GM19238 (cell line): ENCODE results near the gene PADI2.

Experiments
- DNase-seq: peaks from one replicate; pipeline ENCODE4 v3.0.0; 2011; ENCODE audit warnings: low spot score; ENCODE audit not compliant: insufficient read length

Gene PADI2

GRCh38 chr1:17119076-17119772, at the start of gene PADI2:
PADI2 (minus strand) TSS chr1:17119451; CDS start chr1:17119371, 80 bp downstream.
- DNase-seq: peak; percentile 70

- DNase-seq: no peak
Measured at GRCh38 chr1:17168091-17168876, 49.0 kb upstream of the PADI2 start.

- DNase-seq: no peak
Measured at GRCh38 chr1:17167786-17168090, 48.5 kb upstream of the PADI2 start.

- no peak for DNase-seq
Measured at GRCh38 chr1:17167041-17167785, 48.0 kb upstream of the PADI2 start.

- DNase-seq: no peak
Measured at GRCh38 chr1:17165823-17166222, 46.6 kb upstream of the PADI2 start.

- no peak for DNase-seq
Measured at GRCh38 chr1:17163789-17164666, 44.8 kb upstream of the PADI2 start.

GRCh38 chr1:17163371-17163770, 44.1 kb upstream of the PADI2 start:
- DNase-seq: no peak

GRCh38 chr1:17162941-17163340, 43.7 kb upstream of the PADI2 start:
- DNase-seq: no peak

- no peak for DNase-seq
Measured at GRCh38 chr1:17161926-17162800, 42.9 kb upstream of the PADI2 start.

- no peak for DNase-seq
Measured at GRCh38 chr1:17161137-17161740, 42.0 kb upstream of the PADI2 start.

- no peak for DNase-seq
Measured at GRCh38 chr1:17158961-17159360, 39.7 kb upstream of the PADI2 start.

GRCh38 chr1:17156108-17156507, 36.9 kb upstream of the PADI2 start:
- DNase-seq: no peak

- DNase-seq: no peak
Measured at GRCh38 chr1:17155257-17155920, 36.1 kb upstream of the PADI2 start.

GRCh38 chr1:17149771-17150170, 30.5 kb upstream of the PADI2 start:
- DNase-seq: no peak

- DNase-seq: no peak
Measured at GRCh38 chr1:17148950-17149608, 29.8 kb upstream of the PADI2 start.

GRCh38 chr1:17145648-17146047, 26.4 kb upstream of the PADI2 start:
- DNase-seq: no peak

- no peak for DNase-seq
Measured at GRCh38 chr1:17143760-17144159, 24.5 kb upstream of the PADI2 start.

GRCh38 chr1:17141441-17142197, 22.4 kb upstream of the PADI2 start:
- no peak for DNase-seq
